Esophagus muscularis mucosa (tissue), 4 donors: Measurements from ENCODE around the gene SIVA1. TPM values are rescaled to one million over a fixed set of nuclear protein-coding genes. Genes with fewer than 3 reads are reported as not detected.

Source experiments
- DNase-seq: peaks from one replicate; pipeline ENCODE4 v3.0.0-alpha.2; 2017; ENCODE audit errors: extremely low spot score
- H3K27ac ChIP-seq, 4 donors: fragments of 200-600 bp; sonication (generic); replicated peaks in 1 of 4; 1 replicate in 3 of 4; 2 replicates in 1 of 4; pipeline ENCODE4 v1.5.1; 2016 to 2019; ENCODE audit warnings: mild to moderate bottlenecking in 1 of 4
- H3K27me3 ChIP-seq, 4 donors: fragments of 200-600 bp; sonication (generic); one replicate each; pipeline versions ENCODE4 v1.5.1 to v1.6.0; 2016 to 2019
- H3K36me3 ChIP-seq, 4 donors: fragments of 200-600 bp; sonication (generic); one replicate each; pipeline ENCODE4 v1.5.1; 2016 to 2019
- H3K4me1 ChIP-seq, 4 donors: fragments of 200-600 bp; sonication (generic); one replicate each; pipeline ENCODE4 v1.5.1; 2016 to 2019
- H3K4me3 ChIP-seq, 4 donors: fragments of 200-600 bp; sonication (generic); 1 replicate in 2 of 4; 2 replicates in 2 of 4; pipeline ENCODE4 v1.5.1; 2016 to 2019; ENCODE audit warnings: mild to moderate bottlenecking in 4 of 4, moderate library complexity in 1 of 4
- H3K9me3 ChIP-seq, 4 donors: fragments of 200-600 bp; sonication (generic); 1 replicate in 3 of 4; 2 replicates in 1 of 4; pipeline ENCODE4 v1.5.1; 2016 to 2019
- CTCF ChIP-seq, 3 experiments: fragments of 200-600 bp in 2 of 3; fragments of 450-650 bp in 1 of 3; sonication (generic) in 2 of 3; IDR thresholded peaks; one replicate each; pipeline ENCODE4 v1.5.1; 2017 to 2019; ENCODE audit warnings: antibody characterized with exemption in 3 of 3, mild to moderate bottlenecking in 2 of 3, moderate library complexity in 1 of 3
- EP300 ChIP-seq: sonication (generic); formaldehyde crosslinking; IDR thresholded peaks from one replicate; pipeline ENCODE4 v1.6.1; 2017; ENCODE audit warnings: antibody characterized with exemption
- POLR2A ChIP-seq: fragments of 450-650 bp; IDR thresholded peaks from one replicate; pipeline ENCODE4 v1.6.1; 2017; ENCODE audit warnings: antibody characterized with exemption, moderate library complexity, mild to moderate bottlenecking, low read depth
- POLR2AphosphoS5 ChIP-seq, 2 donors: sonication (generic); formaldehyde crosslinking; IDR thresholded peaks; one replicate each; pipeline ENCODE4 v1.6.1; 2017; ENCODE audit warnings: antibody characterized with exemption in 2 of 2
- WGBS: methylation state at CpG from one replicate; pipeline ENCODE4 v1.1.5; 2018; 5-methylcytosine and 5-hydroxymethylcytosine counted together
- intact Hi-C: fragments of 100-400 bp; cut with DNase I; formaldehyde crosslinking; loops from one replicate; pipeline ENCODE4 v1.15.1; 2023
- total RNA-seq, 4 donors: library from RNA; depleted of rRNA; stranded (reverse); fragments of >200 nt; gene quantifications; one replicate each; pipeline versions ENCODE4 v1.1.0 to v1.2.1, GENCODE V29; 2016

The SIVA1 gene
- total RNA-seq, 4 donors from 2014 or later, result 207 to 324 (median 290) TPM

DNA sequence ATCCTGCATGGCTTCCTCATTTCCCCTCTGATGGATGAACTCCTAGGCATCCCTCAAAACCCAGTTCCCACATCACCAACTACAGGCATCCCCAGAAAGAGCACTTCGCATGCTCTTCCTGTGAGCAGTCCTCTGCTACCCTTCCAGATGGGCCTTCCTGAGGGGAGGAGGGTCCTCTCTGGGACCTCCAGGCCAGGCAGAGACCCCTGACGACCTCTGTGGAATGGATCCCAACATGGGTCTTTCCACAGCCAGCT, 40.7 kb downstream of the SIVA1 start:
- Histone ChIP-seq H3K4me3 (peak overlapping the region; percentile 84 to 95 (median 92)), H3K4me1 (peaks cover 45 to 93% (median 71%) of the 10 kb centered on the region in 4 donors), H3K27me3 (no peaks in the 10 kb centered on the region), H3K36me3 (peaks cover 6 to 40% (median 37%) of the 10 kb centered on the region in 4 donors), H3K27ac (no peak overlapping the region), H3K9me3 (no peaks in the 10 kb centered on the region)
- no peak for TF ChIP-seq POLR2A
- no peak for TF ChIP-seq CTCF (IDR thresholded peaks at IDR 0.05)
- TF ChIP-seq EP300, result no peak
- no peak for TF ChIP-seq POLR2AphosphoS5 (IDR thresholded peaks at IDR 0.05)
- 86% methylated on average over 2 of the region's 2 CpGs for WGBS
- intact Hi-C loops, result no loop called here
- no peak for DNase-seq

DNA sequence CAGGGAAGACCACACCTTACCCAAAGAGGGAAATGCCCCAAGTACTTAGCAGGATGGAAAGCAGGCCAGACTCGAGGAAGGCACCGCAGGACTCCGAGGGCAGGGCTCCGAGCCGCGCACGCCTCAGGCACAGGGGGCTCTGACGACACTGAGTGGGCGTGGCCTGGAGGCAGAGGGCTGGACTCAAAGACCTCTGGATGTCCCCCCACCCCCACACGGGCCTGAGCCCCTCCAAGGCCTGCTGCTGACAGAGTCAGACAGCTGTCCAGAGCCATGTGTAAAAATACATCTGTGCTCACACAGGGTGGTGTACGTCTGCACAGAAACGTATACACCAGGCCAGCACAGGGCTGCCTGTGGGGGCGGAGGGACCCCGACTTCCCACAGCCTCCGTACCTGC, 41.2 kb downstream of the SIVA1 start:
- no peak for TF ChIP-seq EP300
- no peak for TF ChIP-seq CTCF (IDR thresholded peaks at IDR 0.05)
- no peak for TF ChIP-seq POLR2AphosphoS5 (IDR thresholded peaks at IDR 0.05)
- TF ChIP-seq POLR2A, result no peak
- peak overlapping the region in 2 of 4 donors; percentile 76 to 82 for H3K27ac ChIP-seq
- intact Hi-C loops, result no loop called here
- H3K9me3 ChIP-seq, result no peaks in the 10 kb centered on the region
- peaks cover 6 to 35% (median 33%) of the 10 kb centered on the region in 4 donors for H3K36me3 ChIP-seq
- peaks cover 46 to 93% (median 68%) of the 10 kb centered on the region in 4 donors for H3K4me1 ChIP-seq
- WGBS, result 16% methylated on average over 5 of the region's 15 CpGs
- DNase-seq, result no peak
- H3K27me3 ChIP-seq, result no peaks in the 10 kb centered on the region
- peak overlapping the region; percentile 84 to 95 (median 92) for H3K4me3 ChIP-seq

GRCh38 chr14:104794631-104794992, 41.7 kb downstream of the SIVA1 start:
- intact Hi-C loops, result no loop called here
- Histone ChIP-seq H3K4me3 (peak overlapping the region; percentile 84 to 95 (median 92)), H3K9me3 (no peaks in the 10 kb centered on the region), H3K36me3 (peaks cover 6 to 30% (median 27%) of the 10 kb centered on the region in 4 donors), H3K27me3 (no peaks in the 10 kb centered on the region), H3K27ac (peak overlapping the region; percentile 75 to 82 (median 78)), H3K4me1 (peaks cover 51 to 93% (median 68%) of the 10 kb centered on the region in 4 donors)
- TF ChIP-seq POLR2AphosphoS5 (IDR thresholded peaks at IDR 0.05) (no peak), POLR2A (no peak), EP300 (no peak), CTCF (IDR thresholded peaks at IDR 0.05) (no peak)
- 1% methylated on average over 16 of the region's 16 CpGs for WGBS
- DNase-seq, result no peak

DNA sequence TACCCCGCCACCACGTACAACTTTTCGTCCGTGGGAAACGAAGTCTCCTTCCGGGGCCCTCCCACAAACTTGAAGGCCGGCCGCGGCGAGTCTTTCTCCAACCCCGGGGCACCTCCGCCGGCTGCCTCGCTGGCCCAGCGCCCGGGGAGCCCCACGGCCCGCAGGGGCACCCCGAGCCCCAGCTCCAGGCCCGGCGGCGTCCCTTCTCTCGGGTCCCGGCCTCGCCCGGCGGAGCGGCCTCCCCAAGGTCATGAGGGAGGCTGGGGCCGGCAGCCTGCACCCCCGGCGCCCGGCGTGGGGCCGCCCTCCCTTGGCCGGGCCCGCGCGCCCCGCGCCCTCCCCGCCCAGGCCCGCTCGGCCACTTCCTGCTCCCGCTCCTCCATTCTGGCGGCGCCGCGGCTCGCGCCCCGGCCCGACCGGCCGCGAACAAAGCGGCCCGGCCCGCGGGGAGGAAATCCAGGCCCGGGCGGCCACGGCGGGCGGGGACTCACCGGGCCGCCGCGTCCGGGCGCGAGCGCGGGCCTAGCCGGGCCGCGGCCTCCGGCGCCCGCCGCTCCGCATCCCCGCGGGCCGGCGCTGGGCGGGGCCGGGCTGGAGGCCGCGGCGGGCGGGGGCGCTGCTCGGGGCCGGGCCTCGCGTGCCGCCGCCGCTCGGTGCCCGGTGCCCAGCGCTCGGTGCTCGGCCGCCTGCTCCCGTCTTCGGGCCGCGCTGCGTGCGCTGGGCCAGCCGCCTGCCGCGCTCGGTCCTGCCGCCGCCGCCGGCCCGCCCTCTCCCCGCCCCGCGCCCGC, 42.2 kb downstream of the SIVA1 start, which contains the start of gene AKT1:
Gene AKT1 (minus strand): TSS at position 756 of the 788 bp plus-strand sequence. CDS start 3,105 bp downstream, outside the sequence.
- Histone ChIP-seq H3K36me3 (peaks cover 6 to 24% (median 22%) of the 10 kb centered on the region in 4 donors), H3K4me3 (peak within 1 kb of the TSS; percentile 84 to 95 (median 92)), H3K4me1 (peaks cover 57 to 93% (median 71%) of the 10 kb centered on the region in 4 donors), H3K9me3 (no peaks in the 10 kb centered on the region), H3K27ac (peak within 1 kb of the TSS; percentile 84 to 97 (median 93)), H3K27me3 (no peaks in the 10 kb centered on the region)
- intact Hi-C loops, result no loop called here
- no peak for DNase-seq
- TF ChIP-seq POLR2A, result no peak
- TF ChIP-seq CTCF (IDR thresholded peaks at IDR 0.05), result no peak
- TF ChIP-seq EP300, result no peak
- no peak for TF ChIP-seq POLR2AphosphoS5 (IDR thresholded peaks at IDR 0.05)
- WGBS, result 2% methylated on average over 32 of the region's 124 CpGs
